ENCODE measurements around the gene LGALS3.

The LGALS3 gene

DNA sequence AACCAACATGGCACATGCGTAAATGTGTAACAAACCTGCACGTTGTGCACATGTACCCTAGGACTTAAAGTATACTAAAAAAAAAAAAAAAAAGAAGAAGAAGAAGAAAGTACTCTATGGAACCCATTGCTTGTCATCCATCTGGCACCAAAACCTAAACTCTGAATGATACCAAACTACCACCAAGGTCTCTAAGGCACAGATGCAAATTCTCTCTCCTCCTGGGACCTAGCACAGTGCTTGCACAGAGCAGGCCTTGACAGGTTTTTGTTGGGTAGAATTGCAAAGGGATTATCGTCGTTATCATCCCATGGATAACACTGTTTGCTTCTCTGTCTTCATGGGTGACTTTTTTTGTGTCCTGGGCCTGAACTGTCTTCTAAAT is 13.2 kb upstream of the LGALS3 start:
- no peak for DNase-seq

DNA sequence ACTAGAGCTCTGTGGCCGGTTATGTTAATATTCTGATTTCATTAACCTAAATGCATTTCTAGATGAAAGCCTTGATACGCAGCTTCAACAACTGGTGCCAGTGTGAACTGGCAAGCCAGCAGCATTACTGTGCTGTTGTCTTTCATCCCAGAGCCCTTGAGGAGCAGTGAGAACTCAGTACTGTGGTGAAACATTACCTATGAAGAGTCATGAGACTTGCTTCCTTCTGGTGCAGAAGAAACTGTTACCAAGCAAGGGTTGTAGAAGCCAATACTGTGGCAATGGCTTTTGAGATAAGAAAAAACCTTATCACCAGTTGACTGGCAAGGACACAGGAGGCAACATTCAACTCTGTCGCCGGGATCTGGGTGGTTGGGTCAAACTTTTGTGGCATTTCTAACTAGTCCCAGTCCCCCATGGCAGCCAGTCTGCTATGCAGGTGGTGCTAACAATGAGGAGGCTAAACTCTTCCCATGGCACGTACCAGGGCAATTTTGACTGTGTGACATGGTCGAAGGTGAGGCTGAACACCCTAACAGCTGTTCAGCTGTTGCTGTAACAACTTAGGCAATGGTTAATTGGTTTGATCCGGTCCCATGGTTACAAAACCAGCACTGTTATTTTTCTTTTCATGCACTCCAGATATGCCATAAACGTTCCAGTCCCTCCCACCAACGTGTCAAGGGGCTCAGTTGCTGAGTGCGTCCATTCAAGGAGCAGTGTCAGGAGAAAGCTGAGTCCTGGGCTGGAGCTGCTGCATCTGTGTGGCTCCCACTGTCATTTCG is 12.6 kb upstream of the LGALS3 start:
- no peak for DNase-seq

DNA sequence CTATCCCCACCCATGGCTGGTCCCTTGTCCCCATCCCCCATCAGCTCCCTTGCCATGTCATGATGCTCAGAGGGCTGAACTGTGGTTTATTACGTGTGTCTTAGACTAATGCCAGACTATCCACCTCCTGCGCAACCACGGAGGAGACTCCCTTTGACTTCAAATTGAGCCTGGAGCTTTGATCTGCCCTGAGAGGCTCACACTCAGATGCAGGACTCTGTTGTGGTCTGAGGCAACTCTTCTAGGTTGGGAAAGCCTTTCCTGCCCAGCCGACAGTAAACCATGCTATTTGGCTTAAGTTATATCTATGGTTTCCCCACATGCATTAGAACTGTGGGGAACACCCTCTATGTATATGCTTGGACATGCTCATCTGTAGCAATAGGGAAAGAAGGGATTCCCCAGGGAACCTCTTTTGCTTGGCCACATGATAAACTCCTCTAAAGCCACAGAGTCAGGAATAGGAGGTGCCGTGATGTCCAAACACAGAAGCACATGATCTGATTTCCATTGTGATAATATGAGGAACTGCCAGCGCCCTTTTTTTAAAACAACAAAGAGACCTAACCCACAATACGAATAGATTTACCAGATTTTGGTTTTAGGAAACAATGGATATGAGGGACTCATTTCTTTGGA is 11.1 kb upstream of the LGALS3 start:
- DNase-seq: peak; percentile 87

DNA sequence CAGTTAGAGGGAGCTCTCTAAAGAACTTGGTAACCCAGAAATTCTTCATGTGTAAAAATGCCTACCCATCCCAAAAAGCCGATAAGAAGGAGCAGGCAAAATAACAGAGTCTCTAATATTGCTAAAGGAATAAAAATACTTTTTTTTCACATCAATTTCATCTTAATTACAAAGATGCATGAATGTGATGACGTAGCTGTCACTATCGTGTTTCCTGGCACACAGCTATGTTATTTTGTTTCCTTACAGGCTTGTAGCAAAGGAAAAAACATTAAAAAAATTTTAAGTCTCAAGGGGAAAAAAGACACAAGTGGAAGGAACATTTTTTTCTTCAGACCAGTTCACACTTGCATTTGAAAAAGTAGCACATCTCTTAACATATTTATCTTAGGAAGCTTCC is 10.3 kb upstream of the LGALS3 start:
- no peak for DNase-seq

DNA sequence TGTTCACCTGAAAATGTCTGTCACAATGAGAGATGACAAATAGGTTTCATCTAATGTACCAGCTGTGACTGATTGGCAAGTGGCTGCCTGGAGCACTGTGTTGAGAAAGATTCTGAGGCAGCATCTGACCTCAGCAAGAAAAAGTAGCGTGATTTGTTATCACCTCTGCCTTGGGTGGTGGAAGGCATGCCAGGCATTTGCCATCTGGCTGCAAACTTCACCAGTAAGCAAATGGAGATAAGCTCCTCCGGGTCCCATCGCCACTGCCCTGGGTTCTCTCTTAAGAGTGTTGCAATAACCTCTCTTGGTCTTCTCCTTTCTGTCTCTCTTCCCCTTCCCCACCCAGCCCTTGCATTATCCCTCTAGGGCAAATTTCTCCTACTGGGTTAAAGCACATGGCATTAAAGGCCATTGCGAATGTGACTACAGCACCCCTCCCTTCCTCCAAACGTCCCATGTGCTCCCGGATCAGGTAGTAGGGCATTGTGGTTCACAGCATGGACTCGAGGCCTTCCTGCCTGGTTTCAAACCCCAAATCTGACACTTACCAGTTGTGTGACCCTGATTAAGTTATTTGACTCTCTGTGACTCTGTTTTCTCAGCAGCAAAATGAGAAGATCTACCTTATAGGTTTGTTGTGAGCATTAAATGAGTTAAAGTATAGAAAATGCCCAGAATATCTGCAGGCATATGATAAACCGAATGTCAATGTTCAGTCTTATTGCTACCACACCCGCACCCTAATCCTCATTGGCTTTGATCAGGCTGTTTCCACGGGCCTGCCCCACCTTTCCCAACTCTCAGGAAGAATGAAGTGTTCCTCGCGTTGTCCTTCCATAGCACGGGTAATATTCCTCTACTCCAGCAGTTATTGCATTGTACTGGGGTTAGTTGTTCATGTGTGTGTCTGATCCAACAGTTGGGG is 8.2 kb upstream of the LGALS3 start:
- peak; percentile 84 for DNase-seq

DNA sequence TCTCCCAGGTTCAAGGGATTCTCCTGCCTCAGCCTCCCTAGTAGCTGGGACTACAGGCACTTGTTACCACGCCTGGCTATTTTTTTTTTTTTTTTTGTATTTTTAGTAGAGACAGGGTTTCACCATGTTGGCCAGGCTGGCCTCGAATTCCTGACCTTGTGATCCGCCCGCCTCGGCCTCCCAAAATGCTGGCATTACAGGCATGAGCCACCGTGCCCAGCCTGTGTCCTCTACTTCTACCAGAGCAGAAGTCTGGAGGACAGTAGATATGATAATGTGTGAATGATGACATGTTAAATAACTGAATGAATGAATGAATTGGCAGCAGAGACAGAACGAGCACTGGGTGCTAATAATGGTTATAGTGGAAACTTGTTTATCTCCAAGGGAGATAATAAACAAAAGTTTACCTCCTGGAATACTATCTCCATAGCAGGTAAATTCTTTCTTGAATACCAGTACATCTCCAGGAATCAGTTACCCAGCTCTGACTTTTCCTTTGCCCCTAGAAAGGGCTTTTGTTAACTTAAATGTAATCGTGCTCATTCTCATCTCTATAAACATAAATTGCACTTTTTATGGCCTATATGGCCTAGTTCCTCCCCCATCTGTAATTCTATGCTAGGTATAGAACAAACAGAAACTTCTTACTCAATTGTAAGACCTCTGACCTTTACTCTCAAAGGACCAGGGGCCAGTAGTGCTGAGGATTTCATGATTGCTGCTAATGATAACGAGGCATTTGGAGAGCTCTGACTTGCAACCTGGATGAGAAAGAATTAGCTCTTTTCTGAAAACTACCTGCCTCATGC is 7.2 kb upstream of the LGALS3 start:
- no peak for DNase-seq

DNA sequence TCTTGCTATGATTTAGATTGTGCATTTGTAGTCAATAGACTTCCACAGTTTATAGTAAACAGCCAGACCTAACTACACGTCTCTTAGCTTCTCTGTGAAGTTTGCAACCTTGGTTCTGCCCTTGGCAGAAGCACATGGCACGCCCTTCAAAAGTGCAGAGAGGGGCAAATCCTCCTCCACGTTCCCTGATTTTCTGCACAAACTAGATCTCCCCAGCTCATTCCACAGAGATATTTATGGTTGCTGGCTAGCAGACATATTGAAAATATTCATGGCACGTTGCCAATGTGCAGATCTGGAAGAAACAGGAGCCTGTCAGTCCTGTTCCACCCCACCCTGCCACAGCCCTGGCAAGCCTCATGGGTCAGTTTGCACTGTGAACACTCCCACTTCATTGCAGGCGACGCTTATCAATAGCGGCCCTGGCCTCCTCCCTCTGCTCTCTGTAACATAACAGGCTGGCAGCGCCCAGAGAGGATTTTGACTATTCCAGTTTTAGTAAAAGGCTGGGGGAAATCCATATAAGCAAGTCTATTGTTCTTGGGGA is 6.5 kb upstream of the LGALS3 start:
- no peak for DNase-seq

DNA sequence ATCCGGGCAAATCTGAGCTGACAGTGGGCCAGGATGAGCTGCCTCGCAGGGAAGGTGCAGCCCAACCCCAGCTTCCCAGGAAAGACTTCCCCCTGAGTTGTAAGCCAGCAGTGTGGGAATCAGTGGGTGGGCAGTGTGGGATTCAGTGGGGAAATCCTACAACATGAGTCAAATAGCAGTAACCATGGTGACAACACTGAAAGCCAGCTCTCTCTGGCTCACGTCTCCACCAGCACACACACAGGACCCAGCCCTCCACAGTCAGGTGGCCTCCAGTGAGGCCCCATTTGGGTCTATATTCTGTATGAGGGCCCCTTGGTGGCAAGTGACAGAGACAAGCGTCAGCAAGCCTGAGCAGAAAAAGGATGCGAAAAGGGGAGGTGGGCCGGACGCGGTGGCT is 6.0 kb upstream of the LGALS3 start:
- DNase-seq: no peak

DNA sequence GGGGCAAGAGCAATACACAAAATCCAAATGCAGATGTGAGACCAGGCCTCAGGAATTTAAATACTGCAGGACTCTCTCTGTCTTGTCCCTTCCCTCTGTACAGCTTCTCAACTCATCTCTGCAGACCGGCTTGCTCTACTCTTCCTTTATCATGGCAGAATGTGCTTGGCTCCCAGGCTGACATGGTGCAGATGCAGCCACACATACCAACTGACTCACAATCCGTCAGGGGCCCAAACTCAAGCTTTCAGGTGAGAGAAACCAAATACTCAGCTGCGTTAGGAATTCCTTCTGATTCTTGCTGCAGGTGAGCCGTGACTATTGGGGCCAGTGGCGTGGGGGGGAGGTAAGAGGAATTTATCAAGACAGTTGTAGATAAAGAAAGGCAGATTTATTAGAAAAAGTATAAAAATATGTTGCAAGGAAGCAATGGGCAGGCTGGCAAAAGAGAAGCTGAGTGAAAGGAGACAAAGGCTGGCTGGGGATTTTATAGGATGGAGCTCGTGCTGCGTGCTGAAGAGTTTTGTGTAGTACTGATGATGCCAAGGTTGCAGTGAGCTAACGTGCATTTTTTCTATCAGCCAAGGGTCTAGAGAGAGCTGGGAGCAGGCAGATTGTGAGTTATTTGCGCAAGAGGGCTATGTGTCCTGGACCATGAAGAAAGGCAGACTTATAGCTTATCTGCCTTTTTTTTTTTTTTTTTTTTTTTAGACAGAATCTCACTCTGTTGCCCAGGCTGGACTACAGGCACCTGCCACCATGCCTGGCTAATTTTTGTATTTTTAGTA is 5.0 kb upstream of the LGALS3 start:
- no peak for DNase-seq

DNA sequence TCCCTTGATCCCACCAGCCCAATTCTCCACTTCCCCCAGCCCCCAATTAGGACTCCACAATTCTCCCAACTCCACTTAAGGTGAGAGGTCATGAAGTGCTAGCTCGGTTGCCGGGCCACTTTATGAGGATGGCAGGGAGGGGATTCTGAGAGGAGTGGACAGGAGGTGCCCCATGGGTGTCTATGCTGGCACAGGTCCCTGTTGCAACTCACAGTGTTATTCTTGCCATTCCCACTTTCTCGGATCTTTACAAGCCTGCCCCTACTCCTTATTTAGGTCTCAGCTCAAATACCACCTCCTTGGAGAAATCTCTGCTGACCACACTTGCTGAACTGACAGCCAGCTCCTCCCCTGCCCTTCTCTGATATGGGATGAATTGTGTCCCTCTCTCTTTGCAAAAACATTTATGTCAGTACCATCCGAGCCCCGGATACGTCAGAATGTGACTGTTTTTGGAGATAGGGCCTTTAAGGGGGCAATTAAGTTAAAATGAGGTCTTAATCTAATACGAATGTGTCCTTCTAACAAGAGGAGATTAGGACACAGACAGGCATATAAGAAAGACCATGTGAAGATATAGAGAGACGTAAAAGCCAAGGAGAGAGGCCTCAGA is 4.2 kb upstream of the LGALS3 start:
- no peak for DNase-seq

DNA sequence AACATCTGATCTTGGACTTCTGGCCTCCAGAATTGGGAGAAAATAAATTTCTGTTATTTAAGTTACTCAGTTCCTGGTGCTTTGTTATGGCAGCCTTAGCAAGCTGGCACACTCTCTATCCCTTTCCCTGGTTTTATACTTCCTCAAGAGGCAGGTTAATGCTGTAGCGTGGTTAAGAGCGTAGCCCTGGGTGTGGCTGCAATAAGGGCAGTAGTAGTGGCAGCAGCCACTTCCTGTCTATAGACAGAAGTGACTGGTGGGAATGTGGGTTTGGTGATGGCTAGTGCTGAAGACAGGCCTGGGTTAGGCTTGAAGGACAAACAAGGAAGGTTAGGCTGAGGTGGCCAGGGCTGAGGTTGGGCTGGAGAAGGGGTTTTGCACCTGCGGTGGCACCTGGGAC is 3.6 kb upstream of the LGALS3 start:
- DNase-seq: peak; percentile 92

DNA sequence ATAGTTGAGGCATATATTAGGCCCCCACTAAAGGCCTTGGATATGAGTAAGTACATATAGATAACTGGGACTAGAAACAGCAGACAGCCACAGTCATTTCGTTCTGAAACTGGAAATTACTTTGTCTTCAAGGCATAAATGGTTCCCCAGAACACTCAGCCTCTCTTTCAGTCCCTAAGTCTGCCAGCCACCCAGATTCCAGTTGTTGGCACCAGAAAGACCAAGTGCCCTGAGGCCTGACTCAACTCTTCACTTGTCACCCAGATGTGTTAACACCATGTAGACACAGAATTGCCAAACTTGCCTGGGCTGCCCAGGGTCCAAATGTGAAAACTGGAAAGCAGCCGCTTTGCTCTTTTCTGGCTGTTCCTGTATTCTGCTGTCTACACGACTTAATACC is 3.0 kb upstream of the LGALS3 start:
- no peak for DNase-seq

DNA sequence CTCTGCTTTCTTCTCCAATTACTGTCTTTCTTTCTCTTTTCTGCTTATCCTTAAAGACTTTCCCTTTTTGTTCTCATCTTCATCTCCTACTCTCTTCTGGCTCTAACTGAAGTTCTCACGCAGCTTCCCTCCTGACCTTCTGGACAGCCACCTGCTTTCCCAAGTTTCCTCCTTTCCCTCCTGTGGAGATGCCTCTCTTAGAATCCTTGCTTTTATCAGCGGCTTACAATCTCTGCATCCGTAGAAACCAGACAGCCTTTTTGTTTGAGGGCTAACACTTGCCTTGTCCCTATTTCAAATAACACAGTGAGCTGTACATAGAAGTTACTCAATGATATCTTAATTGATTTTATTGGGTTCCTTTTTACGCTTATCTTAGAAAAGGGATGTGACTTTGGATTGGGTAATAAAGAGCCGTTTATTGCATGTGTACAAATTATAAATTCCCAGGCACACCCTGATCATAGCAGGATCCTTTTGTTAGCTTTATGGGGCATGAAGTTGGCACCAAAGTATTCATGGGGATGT is 2.1 kb upstream of the LGALS3 start:
- peak; percentile 11 for DNase-seq

DNA sequence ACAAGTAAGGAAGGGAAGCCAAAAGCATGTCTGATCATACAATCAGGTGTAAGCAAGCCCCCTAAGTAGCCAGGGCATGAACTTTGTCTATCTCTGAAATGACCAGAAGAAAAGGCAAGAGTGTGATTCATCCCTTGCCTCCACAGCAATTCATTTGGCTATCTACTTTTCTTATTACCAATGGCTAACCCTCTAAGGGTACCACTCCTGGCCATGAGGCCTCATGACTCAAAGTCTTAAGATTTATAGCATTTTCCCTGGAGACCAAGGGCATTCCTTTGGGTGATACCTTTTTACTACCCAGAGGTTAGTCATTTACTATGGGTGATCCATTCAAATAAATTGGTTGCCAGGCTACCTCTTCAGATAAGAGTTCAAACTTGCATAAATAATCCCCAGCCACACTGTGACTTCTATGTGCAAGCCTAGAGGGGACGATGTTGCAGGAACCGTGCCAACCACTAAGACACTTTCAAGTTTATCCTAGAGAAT is 1.5 kb upstream of the LGALS3 start:
- no peak for DNase-seq

DNA sequence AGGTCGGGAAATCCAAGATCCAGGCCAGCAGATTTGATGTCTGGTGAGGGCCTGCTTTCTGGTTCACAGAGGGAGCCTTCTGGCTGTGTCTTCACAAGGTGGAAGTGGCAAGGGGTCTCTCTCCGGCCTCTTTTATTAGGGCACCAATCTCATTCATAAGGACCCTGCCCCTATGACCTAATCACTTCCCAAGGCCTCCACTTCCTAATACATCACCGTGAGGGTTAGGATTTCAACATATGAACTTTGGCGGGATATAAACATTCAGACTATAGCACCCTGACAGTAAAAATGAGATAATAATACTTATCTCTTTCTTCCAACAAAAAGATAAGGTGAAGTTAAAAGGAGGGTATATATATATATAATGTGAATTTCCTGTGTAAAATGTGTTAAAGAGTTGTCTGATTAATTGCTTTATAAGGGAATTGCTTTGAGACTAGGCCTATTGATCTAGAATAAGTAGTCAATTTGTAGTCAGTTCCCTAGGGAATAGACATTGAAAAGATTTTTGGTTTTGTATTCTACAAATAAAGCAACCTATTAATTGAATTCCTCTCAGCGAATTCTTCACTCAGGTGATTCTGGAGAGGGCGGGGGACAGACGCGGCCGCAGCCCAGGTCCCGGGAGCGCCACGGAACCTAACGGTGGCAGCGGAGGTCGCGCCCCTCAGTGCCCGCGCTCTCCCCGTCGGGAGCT is 516 bp upstream of the LGALS3 start:
- DNase-seq: no peak

DNA sequence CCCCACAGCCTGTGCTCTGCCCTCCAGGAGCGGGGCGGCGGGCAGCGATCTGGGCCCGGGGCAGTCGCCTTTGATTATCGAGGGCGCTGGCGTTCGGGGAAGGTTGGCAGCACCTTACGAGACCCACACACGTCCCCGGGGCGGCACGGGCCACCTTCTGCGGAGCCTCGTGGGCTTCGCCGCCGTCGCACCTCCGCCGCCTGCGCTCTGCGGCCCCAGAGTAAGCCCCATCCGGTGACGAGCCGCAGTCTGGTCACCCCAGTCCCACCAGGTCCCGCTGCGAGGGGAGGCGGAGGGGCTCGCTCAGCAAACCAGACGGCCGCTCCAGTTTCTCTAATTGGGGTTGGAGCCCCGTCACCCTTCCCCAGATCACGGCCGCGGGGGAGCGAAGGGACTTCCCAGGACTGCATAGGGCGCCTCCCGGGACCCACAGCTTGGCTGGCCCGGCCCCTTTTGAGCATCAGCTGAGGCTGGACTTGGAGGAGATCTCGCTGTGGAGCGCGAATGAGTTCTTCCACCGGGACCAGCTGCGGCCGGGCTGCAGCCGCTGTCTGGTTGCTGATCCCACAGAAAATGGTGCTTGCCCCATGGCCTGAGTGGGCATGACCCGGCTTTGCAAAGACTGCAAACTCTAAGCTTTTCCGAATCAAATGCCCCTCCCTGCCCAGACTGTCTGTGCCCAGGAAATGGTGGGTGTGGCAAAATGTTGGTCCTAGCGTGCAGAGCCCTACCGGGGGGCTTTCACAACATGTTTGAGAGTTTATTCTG is 560 bp downstream of the LGALS3 start:
- no peak for DNase-seq

DNA sequence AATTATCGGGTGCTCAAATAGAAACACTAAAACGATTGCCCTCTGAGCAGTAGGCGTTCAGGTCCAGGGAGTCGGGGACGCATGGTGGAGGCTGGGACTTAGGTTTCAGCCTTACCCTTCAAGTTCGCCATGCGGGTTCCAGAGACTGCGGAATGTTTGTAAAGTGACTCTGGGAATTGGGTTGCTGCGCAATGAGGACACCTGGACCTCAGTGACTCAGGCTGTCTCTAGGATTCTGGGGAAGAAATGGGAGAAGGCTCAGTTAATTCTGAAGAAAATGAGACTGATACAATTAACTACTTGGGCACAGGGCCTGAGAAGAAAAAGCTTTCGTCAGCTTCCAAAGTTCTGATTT is 1.1 kb downstream of the LGALS3 start:
- no peak for DNase-seq

DNA sequence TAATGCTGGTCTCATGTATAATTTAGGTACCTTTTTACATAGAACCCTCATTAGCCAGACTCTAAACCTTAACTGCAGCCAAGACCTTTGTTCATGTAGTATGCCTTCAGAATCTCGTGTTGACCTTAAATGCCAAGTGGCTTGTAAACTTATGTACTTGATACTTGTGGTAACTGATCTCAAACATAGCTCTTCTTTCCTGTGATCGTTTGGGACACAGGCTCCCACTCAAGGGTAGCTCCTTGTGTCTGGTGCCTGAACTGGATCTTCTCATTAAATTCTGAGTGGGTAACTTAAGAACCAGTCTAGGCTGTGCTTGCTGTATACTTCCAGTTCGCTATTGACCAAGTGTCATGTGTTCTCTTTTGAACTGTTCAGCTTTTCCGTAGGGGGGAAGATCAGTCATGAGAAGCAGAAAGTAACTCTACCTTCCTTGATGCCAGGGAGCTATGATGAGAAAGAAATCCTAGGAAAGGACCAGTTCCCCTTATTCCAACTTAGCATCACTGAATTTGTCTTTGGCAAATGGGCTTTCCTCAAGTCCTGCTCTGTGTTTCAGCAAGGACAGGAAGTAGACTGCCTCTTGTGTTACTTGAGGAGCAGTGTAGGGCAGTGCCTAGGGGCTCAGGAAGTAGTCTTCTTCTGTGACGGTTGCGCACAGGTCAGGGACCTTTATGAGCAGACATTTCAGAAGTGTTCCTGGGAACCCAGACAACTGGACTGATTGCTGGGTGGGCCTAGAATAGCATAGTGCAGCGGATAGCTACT is 2.5 kb downstream of the LGALS3 start:
- DNase-seq: peak; percentile 29

DNA sequence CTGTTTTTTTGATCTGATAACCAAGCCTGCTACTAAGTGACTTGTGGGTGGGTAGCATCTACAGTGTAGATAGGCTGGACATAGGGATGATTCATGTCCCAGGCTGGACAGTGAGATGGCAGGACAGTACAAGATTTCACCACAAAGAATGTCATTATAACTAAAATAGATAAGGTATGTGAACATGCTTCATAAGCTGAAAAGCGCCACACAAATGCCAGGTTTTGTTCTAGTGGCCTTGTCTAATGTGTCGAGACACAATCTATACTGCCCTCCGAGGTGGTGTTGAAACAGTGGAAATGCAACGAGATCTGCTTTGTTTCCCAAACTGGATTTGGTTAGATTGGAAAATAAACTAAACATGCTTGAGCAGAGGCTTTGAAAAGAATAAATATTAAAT is 4.4 kb downstream of the LGALS3 start:
- no peak for DNase-seq
